Body of pancreas (tissue), 4 donors: Measurements from ENCODE around the gene FER.

ENCODE experiments used
- POLR2A ChIP-seq, 3 donors: fragments of 450-650 bp; IDR thresholded peaks; one replicate each; pipeline ENCODE4 v1.6.1; 2016; ENCODE audit warnings: antibody characterized with exemption in 3 of 3, mild to moderate bottlenecking in 2 of 3
- TF ChIP-seq, protein P1 (sequence below), 7 experiments: fragments of 450-650 bp in 4 of 7; fragments of 200-600 bp in 3 of 7; sonication (generic) in 3 of 7; IDR thresholded peaks; one replicate each; pipeline ENCODE4 v1.5.1; 2016 to 2019; ENCODE audit warnings: antibody characterized with exemption in 7 of 7

DNA sequence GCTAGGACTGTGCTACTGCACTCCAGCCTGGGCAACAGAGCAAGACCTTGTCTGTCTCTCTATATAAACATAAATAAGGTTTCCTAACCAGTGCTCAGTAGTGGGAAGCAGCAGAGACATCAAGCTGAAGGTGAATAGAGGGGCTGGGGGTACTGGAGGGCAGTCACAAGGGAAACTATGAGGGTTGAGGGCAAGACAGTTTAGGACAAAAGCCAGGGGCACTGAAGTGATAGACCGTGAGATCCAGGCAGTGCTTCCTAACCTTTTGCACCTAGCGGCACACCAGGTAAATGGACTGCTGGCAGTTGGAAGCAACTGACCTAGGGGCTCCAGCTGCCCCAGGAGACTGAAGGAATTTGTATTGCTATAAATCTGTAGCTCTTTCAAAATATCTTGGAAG is 483.6 kb downstream of the FER start:
- TF ChIP-seq POLR2A (IDR thresholded peaks at IDR 0.05): no peak
- TF ChIP-seq, protein P1, sequence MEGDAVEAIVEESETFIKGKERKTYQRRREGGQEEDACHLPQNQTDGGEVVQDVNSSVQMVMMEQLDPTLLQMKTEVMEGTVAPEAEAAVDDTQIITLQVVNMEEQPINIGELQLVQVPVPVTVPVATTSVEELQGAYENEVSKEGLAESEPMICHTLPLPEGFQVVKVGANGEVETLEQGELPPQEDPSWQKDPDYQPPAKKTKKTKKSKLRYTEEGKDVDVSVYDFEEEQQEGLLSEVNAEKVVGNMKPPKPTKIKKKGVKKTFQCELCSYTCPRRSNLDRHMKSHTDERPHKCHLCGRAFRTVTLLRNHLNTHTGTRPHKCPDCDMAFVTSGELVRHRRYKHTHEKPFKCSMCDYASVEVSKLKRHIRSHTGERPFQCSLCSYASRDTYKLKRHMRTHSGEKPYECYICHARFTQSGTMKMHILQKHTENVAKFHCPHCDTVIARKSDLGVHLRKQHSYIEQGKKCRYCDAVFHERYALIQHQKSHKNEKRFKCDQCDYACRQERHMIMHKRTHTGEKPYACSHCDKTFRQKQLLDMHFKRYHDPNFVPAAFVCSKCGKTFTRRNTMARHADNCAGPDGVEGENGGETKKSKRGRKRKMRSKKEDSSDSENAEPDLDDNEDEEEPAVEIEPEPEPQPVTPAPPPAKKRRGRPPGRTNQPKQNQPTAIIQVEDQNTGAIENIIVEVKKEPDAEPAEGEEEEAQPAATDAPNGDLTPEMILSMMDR (IDR thresholded peaks at IDR 0.05): no peak
